DOHH2 (cell line): Measurements from ENCODE around the gene PRDM16.

Experiments
- H3F3A ChIP-seq: fragments of 200-600 bp; sonication (generic), shearing (Covaris generic); 2 replicates; pipeline ENCODE4 v1.6.0; 2016; ENCODE audit warnings: antibody characterized with exemption, mild to moderate bottlenecking; ENCODE audit not compliant: control insufficient read depth, insufficient read depth
- H3K27ac ChIP-seq: fragments of 200-600 bp; sonication (generic); 2 replicates; pipeline ENCODE4 v1.5.1; 2014; ENCODE audit warnings: low read depth, mild to moderate bottlenecking, low read length, moderate library complexity
- H3K27me3 ChIP-seq: fragments of 200-600 bp; sonication (generic); 2 replicates; pipeline ENCODE4 v1.6.1; 2014; ENCODE audit warnings: mild to moderate bottlenecking, low read length, mixed read lengths; ENCODE audit not compliant: control insufficient read depth
- H3K36me3 ChIP-seq: fragments of 200-600 bp; sonication (generic); 2 replicates; pipeline ENCODE4 v1.6.1; 2014; ENCODE audit warnings: mild to moderate bottlenecking, low read length, moderate library complexity, mixed read lengths; ENCODE audit not compliant: control insufficient read depth
- H3K4me1 ChIP-seq: fragments of 200-600 bp; sonication (generic); 2 replicates; pipeline ENCODE4 v1.6.1; 2014; ENCODE audit warnings: mild to moderate bottlenecking, low read length, mixed read lengths; ENCODE audit not compliant: control insufficient read depth
- H3K4me2 ChIP-seq: fragments of 200-600 bp; sonication (generic); 2 replicates; pipeline ENCODE4 v1.6.0; 2014; ENCODE audit warnings: mild to moderate bottlenecking, low read length, moderate library complexity
- H3K4me3 ChIP-seq: fragments of 200-600 bp; sonication (generic); 2 replicates; pipeline ENCODE4 v1.5.1; 2014; ENCODE audit warnings: mild to moderate bottlenecking, low read length, mixed read lengths
- H3K79me2 ChIP-seq: fragments of 200-600 bp; sonication (generic); 2 replicates; pipeline ENCODE4 v1.6.1; 2014; ENCODE audit warnings: mild to moderate bottlenecking, low read length, mixed read lengths; ENCODE audit not compliant: control insufficient read depth
- H3K9me2 ChIP-seq: fragments of 200-600 bp; sonication (generic); replicated peaks from 2 replicates; pipeline ENCODE4 v1.6.1; 2014; ENCODE audit warnings: mild to moderate bottlenecking, low read length, mixed read lengths; ENCODE audit not compliant: control insufficient read depth
- H3K9me3 ChIP-seq: fragments of 200-600 bp; sonication (generic); 2 replicates; pipeline ENCODE4 v1.6.1; 2014; ENCODE audit warnings: antibody characterized with exemption, low read length, mixed read lengths; ENCODE audit not compliant: control insufficient read depth, insufficient read depth
- H4K20me1 ChIP-seq: fragments of 200-600 bp; sonication (generic); 2 replicates; pipeline ENCODE4 v1.6.0; 2014; ENCODE audit warnings: low read depth, mild to moderate bottlenecking, antibody characterized with exemption, low read length, moderate library complexity; ENCODE audit not compliant: control insufficient read depth, insufficient read depth
- EZH2phosphoT487 ChIP-seq: fragments of 200-600 bp; sonication (generic); IDR thresholded peaks from 2 replicates; pipeline ENCODE4 v1.6.1; 2017; ENCODE audit warnings: borderline replicate concordance, mild to moderate bottlenecking, antibody characterized with exemption, low read length, moderate library complexity, mixed read lengths
- TF ChIP-seq, protein P1 (sequence below): fragments of 200-600 bp; sonication (generic); IDR thresholded peaks from one replicate; pipeline ENCODE4 v1.5.1; 2014; ENCODE audit warnings: antibody characterized with exemption, mild to moderate bottlenecking, low read depth, low read length; ENCODE audit not compliant: poor library complexity, severe bottlenecking

Gene PRDM16

DNA sequence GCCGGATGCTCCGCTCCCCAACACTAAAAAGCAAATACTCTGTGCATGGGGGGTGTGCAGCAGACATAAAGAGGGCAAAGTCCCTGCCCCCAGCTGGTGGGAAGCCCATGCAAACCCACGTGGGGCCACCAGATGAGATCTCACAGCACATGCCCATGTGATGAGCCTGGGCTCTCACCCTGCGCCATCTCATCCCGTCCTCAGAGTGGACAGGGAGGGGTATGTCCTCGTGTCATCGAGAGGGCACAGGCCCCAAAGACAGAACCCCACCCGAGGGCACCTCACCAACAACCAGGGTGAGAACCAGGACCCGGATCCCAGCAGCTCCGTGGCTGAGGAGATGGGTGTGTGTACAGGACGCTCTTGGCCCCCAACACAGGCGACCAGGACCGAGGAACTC, 360.3 kb downstream of the PRDM16 start:
- no peak overlapping the region for H3K27ac ChIP-seq
- no peaks in the 10 kb centered on the region for H3K79me2 ChIP-seq
- no peaks in the 10 kb centered on the region for H3F3A ChIP-seq
- H3K9me3 ChIP-seq: no peaks in the 10 kb centered on the region
- H3K9me2 ChIP-seq: no peaks in the 10 kb centered on the region
- H3K4me1 ChIP-seq: no peaks in the 10 kb centered on the region
- H3K4me2 ChIP-seq: no peak overlapping the region
- TF ChIP-seq, protein P1, sequence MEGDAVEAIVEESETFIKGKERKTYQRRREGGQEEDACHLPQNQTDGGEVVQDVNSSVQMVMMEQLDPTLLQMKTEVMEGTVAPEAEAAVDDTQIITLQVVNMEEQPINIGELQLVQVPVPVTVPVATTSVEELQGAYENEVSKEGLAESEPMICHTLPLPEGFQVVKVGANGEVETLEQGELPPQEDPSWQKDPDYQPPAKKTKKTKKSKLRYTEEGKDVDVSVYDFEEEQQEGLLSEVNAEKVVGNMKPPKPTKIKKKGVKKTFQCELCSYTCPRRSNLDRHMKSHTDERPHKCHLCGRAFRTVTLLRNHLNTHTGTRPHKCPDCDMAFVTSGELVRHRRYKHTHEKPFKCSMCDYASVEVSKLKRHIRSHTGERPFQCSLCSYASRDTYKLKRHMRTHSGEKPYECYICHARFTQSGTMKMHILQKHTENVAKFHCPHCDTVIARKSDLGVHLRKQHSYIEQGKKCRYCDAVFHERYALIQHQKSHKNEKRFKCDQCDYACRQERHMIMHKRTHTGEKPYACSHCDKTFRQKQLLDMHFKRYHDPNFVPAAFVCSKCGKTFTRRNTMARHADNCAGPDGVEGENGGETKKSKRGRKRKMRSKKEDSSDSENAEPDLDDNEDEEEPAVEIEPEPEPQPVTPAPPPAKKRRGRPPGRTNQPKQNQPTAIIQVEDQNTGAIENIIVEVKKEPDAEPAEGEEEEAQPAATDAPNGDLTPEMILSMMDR: no peak
- no peak for TF ChIP-seq EZH2phosphoT487
- no peaks in the 10 kb centered on the region for H4K20me1 ChIP-seq
- no peak overlapping the region for H3K4me3 ChIP-seq
- no peaks in the 10 kb centered on the region for H3K27me3 ChIP-seq
- H3K36me3 ChIP-seq: no peaks in the 10 kb centered on the region

DNA sequence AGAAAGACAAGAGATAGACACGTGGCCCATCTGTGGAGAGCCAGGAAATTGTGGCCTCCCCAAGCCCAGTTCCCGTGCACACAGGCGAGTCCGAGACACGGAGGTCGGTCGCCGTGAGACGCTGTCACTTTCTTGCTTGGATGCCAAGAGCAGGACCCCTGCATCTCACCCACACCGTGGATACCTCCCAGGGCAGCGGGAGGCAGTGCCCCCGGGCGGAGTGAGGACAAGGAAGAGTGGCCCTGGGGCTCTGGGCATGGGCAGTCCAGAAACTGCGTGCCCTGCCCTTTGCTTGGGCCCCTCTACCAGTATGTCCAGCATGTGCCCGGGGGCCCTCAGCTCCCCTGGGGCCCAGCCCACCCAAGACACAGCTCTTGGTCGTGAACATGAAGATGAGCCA, 360.8 kb downstream of the PRDM16 start:
- H3K4me3 ChIP-seq: no peak overlapping the region
- no peaks in the 10 kb centered on the region for H3K9me3 ChIP-seq
- TF ChIP-seq EZH2phosphoT487: no peak
- TF ChIP-seq, protein P1: no peak
- H3K36me3 ChIP-seq: no peaks in the 10 kb centered on the region
- no peaks in the 10 kb centered on the region for H3K79me2 ChIP-seq
- no peaks in the 10 kb centered on the region for H3K9me2 ChIP-seq
- no peak overlapping the region for H3K27ac ChIP-seq
- H4K20me1 ChIP-seq: no peaks in the 10 kb centered on the region
- no peak overlapping the region for H3K4me2 ChIP-seq
- no peaks in the 10 kb centered on the region for H3K27me3 ChIP-seq
- no peaks in the 10 kb centered on the region for H3K4me1 ChIP-seq
- no peaks in the 10 kb centered on the region for H3F3A ChIP-seq

DNA sequence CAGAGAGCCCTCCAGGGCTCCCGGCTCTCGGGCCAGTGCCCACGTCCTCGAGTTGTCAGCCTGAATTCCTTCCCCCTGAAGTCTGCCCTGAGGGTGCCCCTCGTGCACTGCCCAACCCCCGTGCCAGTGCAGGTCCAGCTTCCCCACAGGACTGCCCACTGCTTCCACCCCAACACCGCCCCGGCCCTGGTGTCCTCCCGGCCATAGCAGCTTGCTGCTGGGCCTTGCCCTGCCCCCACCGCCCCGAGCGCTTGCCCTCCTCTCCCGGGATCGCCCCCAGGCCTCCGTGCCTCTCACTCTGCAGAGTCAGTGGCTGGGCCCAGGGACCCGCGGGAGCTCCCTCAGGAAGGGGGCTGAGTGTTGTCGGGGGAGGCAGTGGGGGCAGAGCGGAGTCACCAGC, 361.4 kb downstream of the PRDM16 start:
- Histone ChIP-seq H3K79me2 (no peaks in the 10 kb centered on the region), H3K36me3 (no peaks in the 10 kb centered on the region), H3K9me2 (no peaks in the 10 kb centered on the region), H4K20me1 (no peaks in the 10 kb centered on the region), H3F3A (no peaks in the 10 kb centered on the region), H3K4me2 (no peak overlapping the region), H3K27me3 (no peaks in the 10 kb centered on the region), H3K4me3 (no peak overlapping the region), H3K27ac (no peak overlapping the region), H3K4me1 (no peaks in the 10 kb centered on the region), H3K9me3 (no peaks in the 10 kb centered on the region)
- TF ChIP-seq, protein P1: no peak
- TF ChIP-seq EZH2phosphoT487: no peak

DNA sequence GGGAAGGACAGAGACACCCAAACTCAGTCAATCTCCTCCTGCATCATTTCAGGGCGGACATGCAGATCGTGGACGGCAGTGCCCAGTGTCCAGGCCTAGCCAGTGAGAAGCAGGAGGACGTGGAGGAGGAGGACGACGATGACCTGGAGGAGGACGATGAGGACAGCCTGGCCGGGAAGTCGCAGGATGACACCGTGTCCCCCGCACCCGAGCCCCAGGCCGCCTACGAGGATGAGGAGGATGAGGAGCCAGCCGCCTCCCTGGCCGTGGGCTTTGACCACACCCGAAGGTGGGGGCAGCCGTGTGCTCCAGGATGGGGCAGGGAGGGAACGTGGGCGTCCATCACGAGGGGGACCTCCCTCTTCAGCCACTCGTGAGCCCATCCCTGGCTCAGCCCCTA, 361.8 kb downstream of the PRDM16 start:
- H4K20me1 ChIP-seq: no peaks in the 10 kb centered on the region
- H3K27me3 ChIP-seq: no peaks in the 10 kb centered on the region
- TF ChIP-seq, protein P1: no peak
- TF ChIP-seq EZH2phosphoT487: no peak
- H3F3A ChIP-seq: no peaks in the 10 kb centered on the region
- no peaks in the 10 kb centered on the region for H3K36me3 ChIP-seq
- no peaks in the 10 kb centered on the region for H3K9me3 ChIP-seq
- H3K9me2 ChIP-seq: no peaks in the 10 kb centered on the region
- H3K27ac ChIP-seq: no peak overlapping the region
- no peak overlapping the region for H3K4me3 ChIP-seq
- no peaks in the 10 kb centered on the region for H3K79me2 ChIP-seq
- no peak overlapping the region for H3K4me2 ChIP-seq
- no peaks in the 10 kb centered on the region for H3K4me1 ChIP-seq
